Astrocyte of the cerebellum (primary cell): Measurements from ENCODE around the gene TANC1.

Experiments
- DNase-seq: peaks from one replicate; pipeline ENCODE4 v3.0.0-alpha.2; 2011; ENCODE audit warnings: low read depth
- H3K4me3 ChIP-seq: 2 replicates; pipeline ENCODE4 v1.5.1; 2011; ENCODE audit warnings: mild to moderate bottlenecking, low read depth, low read length, moderate library complexity
- in situ Hi-C: cut with HindIII; loops from 2 replicates; pipeline ENCODE4 v1.10.0; 2017; ENCODE audit warnings: low sequenced_read_pairs
- TF ChIP-seq, protein P1 (sequence below): IDR thresholded peaks from 2 replicates; pipeline ENCODE4 v1.5.1; 2012; ENCODE audit warnings: low read length, low read depth, moderate library complexity, mild to moderate bottlenecking; ENCODE audit errors: missing control alignments

Gene TANC1

DNA sequence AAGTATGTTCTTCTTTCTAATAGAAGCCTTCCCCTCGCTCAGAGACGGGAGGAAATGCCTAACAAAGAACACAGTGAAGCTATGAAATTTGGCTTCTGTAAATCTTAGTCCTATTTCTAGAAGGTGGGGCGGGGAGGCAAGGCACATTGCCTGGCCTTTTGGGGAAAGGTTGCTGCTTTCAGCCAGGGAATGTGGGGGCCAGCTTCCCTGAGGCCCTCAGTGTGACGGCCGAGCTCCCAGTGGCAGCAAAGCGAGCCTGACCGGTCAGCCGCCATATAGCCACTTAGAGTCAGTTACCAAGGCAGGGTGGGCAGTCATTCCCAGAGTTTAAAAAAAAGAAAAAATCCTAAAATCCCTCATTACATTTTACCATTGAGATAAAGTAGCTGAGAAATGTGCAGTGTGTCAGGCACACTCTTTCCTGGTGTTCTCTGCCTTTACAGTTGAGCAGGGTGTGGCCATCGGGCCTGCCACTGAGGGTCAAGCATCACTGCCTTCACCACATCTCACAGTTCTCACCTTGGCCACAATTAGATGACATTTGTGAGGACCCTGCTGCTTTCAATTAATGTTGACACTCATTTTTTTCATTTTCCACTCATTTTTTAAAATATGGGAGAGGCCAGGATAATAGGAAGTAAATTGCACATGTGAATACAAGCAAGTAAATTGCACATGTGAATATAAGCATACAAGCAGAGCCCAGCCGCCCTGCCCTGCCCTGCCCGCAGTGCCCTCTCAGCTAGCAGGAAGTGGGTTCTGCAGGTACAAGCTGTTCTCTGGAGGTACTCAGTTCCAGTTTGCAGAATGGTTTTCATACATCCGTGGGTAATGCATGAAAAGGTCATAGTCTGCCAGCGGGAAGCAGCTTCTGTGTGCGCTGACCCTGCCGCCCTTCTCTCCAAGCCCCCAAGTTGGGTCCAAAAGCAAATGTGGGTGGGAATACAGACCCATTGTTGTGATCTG lies 241.2 kb downstream of the TANC1 start:
- no peak for DNase-seq
- no peak overlapping the region for H3K4me3 ChIP-seq
- TF ChIP-seq, protein P1, sequence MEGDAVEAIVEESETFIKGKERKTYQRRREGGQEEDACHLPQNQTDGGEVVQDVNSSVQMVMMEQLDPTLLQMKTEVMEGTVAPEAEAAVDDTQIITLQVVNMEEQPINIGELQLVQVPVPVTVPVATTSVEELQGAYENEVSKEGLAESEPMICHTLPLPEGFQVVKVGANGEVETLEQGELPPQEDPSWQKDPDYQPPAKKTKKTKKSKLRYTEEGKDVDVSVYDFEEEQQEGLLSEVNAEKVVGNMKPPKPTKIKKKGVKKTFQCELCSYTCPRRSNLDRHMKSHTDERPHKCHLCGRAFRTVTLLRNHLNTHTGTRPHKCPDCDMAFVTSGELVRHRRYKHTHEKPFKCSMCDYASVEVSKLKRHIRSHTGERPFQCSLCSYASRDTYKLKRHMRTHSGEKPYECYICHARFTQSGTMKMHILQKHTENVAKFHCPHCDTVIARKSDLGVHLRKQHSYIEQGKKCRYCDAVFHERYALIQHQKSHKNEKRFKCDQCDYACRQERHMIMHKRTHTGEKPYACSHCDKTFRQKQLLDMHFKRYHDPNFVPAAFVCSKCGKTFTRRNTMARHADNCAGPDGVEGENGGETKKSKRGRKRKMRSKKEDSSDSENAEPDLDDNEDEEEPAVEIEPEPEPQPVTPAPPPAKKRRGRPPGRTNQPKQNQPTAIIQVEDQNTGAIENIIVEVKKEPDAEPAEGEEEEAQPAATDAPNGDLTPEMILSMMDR = no peak
- in situ Hi-C loops = no loop called here

DNA sequence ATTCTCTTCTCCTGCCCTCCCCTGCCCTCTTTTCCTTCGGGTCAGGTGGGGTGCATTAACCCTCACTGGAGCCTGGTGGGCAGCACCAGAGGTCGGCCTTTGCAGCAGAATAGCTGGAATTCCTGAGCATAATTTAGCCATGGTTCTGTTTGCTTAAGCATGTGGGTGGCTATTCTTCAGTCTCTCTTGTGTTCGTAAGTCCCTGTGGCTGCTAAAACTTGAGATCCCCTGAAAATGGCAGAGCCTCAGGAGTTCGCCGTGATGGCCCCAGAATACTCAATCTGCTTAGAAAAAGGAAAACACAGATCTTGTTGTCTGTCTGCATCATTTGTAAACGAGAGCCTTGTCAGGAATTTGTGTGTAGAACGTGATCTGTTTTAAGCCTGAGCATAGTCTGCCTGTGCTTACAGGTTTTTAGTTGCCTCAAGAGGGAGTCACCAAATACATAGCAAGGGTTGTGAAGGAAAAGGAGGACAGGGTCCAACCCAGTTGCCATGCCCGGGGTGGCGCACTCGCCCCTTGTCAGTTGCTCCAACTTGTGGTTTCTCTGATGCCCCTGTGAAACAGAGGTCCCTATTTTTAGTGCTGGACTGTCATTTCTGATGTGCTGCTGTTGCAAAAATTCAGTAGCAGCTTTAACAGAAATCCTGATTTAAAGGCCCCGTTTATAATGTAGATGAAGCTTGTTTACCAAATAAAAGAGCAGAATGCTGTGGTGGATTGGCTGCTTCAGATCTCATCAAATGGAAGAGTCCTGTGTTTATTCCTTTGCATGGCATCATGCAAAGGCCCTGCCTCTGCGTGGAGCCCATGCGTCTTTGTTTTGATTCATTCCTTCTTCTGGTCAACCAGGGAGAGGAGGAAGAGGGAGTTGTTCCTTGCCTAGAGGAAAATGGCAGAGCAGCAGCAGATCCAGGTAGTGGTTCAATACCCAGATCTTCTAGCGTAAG lies 243.3 kb downstream of the TANC1 start:
- no peak for DNase-seq
- in situ Hi-C loops = no loop called here
- H3K4me3 ChIP-seq = no peak overlapping the region
- TF ChIP-seq, protein P1 = no peak

DNA sequence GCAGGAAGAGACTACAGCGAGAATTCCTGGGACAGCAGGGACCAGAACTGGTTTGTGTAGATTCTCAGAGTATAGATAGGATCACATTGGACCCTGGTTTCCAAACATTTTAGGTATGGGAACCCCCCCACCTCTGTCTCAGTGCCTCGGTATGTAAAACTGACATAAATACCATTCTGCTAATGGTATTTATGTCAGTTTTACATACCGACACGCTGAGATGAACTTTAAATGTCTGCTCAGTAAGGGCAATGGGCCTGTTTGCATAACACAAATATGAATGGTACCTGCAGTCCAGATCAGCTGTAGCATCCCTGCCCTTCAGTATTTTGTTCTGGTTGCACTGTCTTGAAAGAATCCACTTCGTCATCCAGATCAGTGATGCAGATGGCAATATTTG lies 244.9 kb downstream of the TANC1 start:
- DNase-seq = no peak
- TF ChIP-seq, protein P1 = no peak
- in situ Hi-C loops = no loop called here
- no peak overlapping the region for H3K4me3 ChIP-seq

DNA sequence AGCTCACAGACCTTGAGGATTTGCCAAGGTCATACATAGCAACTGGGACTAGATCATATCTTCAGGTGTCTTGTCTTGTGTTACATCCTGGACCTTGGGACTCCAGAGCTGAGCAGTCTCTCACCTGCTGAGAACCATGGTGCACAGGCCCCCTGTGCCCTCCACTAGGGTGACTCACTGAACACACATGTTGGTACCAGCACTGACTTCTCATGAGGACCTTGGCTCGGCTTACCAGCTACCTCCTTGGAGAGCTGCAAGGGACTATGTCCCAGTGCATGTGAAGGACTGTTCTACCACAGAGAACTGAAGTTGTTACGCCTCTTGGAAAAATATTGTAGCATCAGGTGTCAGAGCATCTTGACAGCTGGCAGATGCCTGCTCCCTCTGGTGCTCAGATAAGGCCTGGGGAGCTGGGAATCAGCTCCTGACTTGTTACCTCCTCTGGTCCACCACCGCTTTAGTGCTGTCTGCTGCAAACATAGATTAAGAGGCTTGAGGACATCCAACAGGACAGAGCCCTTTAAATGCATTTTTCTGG lies 246.0 kb downstream of the TANC1 start:
- in situ Hi-C loops = no loop called here
- DNase-seq = no peak
- TF ChIP-seq, protein P1 = no peak
- H3K4me3 ChIP-seq = no peak overlapping the region

DNA sequence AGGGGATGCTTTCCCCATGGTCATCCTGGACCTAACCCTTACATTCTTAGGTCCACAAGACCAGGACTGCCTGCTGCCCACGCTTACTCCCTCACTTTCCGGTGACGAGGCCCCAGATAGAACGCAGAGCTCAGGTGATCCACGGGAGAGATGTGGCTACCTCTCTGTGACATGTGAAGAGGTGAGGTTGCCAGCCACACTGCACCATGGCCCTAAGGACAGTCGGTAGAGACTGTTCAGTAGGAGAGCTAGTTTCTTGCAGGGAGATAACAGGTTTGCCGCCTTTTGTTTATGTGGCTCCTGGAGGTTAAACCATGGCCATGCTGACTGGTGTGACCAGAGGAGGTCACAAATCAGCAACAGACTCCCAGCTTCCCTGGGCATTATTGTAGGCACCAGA lies 246.7 kb downstream of the TANC1 start:
- no peak overlapping the region for H3K4me3 ChIP-seq
- in situ Hi-C loops = no loop called here
- TF ChIP-seq, protein P1 = no peak
- DNase-seq = no peak

DNA sequence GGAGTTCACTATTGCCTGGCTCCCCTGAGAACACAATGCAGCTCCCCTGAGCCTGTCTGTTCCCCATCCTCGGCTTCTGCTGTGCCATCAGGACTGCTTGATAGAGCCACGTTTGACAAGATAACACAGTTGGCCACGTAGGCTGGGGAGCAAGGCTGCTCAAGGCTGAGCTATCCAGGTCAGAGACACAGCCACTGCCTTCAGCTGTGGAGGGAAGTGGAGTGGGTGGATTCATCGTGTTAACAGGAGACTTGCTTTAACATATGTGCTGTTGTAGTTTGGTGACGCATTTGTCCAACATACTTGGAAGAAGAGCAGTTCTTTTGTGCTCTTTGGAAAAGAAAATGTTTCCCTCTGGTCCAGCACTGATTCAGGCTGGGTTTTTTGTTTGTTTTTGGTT lies 249.2 kb downstream of the TANC1 start:
- no peak for DNase-seq
- H3K4me3 ChIP-seq = no peak overlapping the region
- TF ChIP-seq, protein P1 = no peak
- in situ Hi-C loops = no loop called here
